GM12878 (cell line): ENCODE results near the gene NIN. TPM values are rescaled to one million over a fixed set of nuclear protein-coding genes. Genes with fewer than 3 reads are reported as not detected.

ENCODE experiments used
- ATAC-seq: fragments of 200-7000 bp; cut with Tn5 transposase; 3 replicates; pipeline ENCODE4 v1.9.1; 2020; ENCODE audit warnings: mild to moderate bottlenecking, moderate library complexity
- BruUV-seq: library from RNA; stranded (reverse); fragments of 400-500 nt; replicated peaks from 2 replicates; lab custom pipeline; 2021; lab: Mats Ljungman, UMichigan
- CTCF ChIA-PET: fragments of 300-600 bp; sonication (Branson Sonifier 250); formaldehyde crosslinking; extraction: SDS; loops from one replicate; lab custom pipeline; 2021; ENCODE audit warnings: inconsistent platforms; lab: Yijun Ruan, JAX
- POLR2A ChIA-PET: fragments of 350-600 bp; formaldehyde crosslinking; extraction: SDS; loops from one replicate; lab custom pipeline; 2021; ENCODE audit warnings: inconsistent platforms; lab: Charles Lee
- RAD21 ChIA-PET: fragments of 300-600 bp; sonication (Branson Sonifier 250); formaldehyde crosslinking; loops from one replicate; lab custom pipeline; 2023; ENCODE audit warnings: antibody characterized with exemption; ENCODE audit not compliant: unreplicated experiment; lab: Charles Lee
- SMC1A ChIA-PET: fragments of 300-600 bp; sonication (Branson Sonifier 250); formaldehyde crosslinking; loops from one replicate; lab custom pipeline; 2023; ENCODE audit not compliant: unreplicated experiment, uncharacterized antibody; lab: Charles Lee
- DNase-seq: peaks from one replicate; pipeline ENCODE4 v3.0.0-alpha.2; 2011; ENCODE audit warnings: low read depth, low spot score
- FAIRE-seq: peaks from 3 replicates; lab custom pipeline; 2011; peaks lifted over from hg19 to GRCh38; lab: Jason Lieb, UNC
- H2AFZ ChIP-seq: 2 replicates; pipeline ENCODE4 v1.6.0; 2011; ENCODE audit warnings: low read depth, low read length, control low read depth; ENCODE audit not compliant: control insufficient read depth
- H3K27ac ChIP-seq: 2 replicates; pipeline ENCODE4 v1.5.1; 2011; ENCODE audit warnings: control low read depth; ENCODE audit not compliant: control insufficient read depth, insufficient read depth
- H3K27me3 ChIP-seq, 2 experiments: replicated peaks in 1 of 2; 2 replicates each; pipeline versions ENCODE4 v1.6.0 to v1.6.1; 2011; ENCODE audit warnings: low read length in 1 of 2; ENCODE audit not compliant: control insufficient read depth in 2 of 2, insufficient read depth in 2 of 2
- H3K36me3 ChIP-seq, 2 experiments: 2 replicates each; pipeline ENCODE4 v1.5.1; 2011; ENCODE audit warnings: low read length in 1 of 2; ENCODE audit not compliant: control insufficient read depth in 2 of 2, insufficient read depth in 2 of 2
- H3K4me1 ChIP-seq: 2 replicates; pipeline ENCODE4 v1.6.1; 2011; ENCODE audit warnings: mild to moderate bottlenecking, low read length, moderate library complexity, mixed read lengths; ENCODE audit not compliant: control insufficient read depth, insufficient read depth
- H3K4me2 ChIP-seq: 2 replicates; pipeline ENCODE4 v1.6.0; 2011; ENCODE audit warnings: control low read depth; ENCODE audit not compliant: control insufficient read depth, insufficient read depth
- H3K4me3 ChIP-seq: fragments of 200-600 bp; sonication (generic); 2 replicates; pipeline ENCODE4 v1.5.1; 2016
- H3K79me2 ChIP-seq: 2 replicates; pipeline ENCODE4 v1.6.0; 2011; ENCODE audit warnings: low read length; ENCODE audit not compliant: control insufficient read depth, insufficient read depth
- H3K9ac ChIP-seq: 2 replicates; pipeline ENCODE4 v1.8.0; 2011; ENCODE audit warnings: low read length, control low read depth, mixed read lengths; ENCODE audit not compliant: control insufficient read depth, insufficient read depth
- H3K9me3 ChIP-seq: replicated peaks from 3 replicates; pipeline ENCODE4 v1.5.1; 2011; ENCODE audit warnings: mild to moderate bottlenecking, low read length; ENCODE audit not compliant: control insufficient read depth, insufficient read depth
- H4K20me1 ChIP-seq: 2 replicates; pipeline ENCODE4 v1.6.0; 2011; ENCODE audit not compliant: control insufficient read depth, insufficient read depth
- CHD1 ChIP-seq: IDR thresholded peaks from 2 replicates; pipeline ENCODE4 v1.6.1; 2012; ENCODE audit warnings: low read depth, low read length, improper control_type of control experiment
- CHD4 ChIP-seq: fragments of 200-600 bp; sonication (generic); IDR thresholded peaks from 2 replicates; pipeline ENCODE4 v1.6.1; 2016; ENCODE audit warnings: mild to moderate bottlenecking
- EZH2 ChIP-seq: IDR thresholded peaks from 2 replicates; pipeline ENCODE4 v1.6.1; 2012; ENCODE audit warnings: low read depth, mild to moderate bottlenecking, control low read depth, inconsistent platforms, low read length, borderline replicate concordance; ENCODE audit not compliant: control insufficient read depth
- JUNB ChIP-seq: IDR thresholded peaks from 2 replicates; pipeline ENCODE4 v1.6.1; 2016; ENCODE audit warnings: antibody characterized with exemption, mild to moderate bottlenecking
- KLF5 ChIP-seq: fragments of 450-650 bp; IDR thresholded peaks from 2 replicates; pipeline ENCODE4 v1.6.1; 2014; ENCODE audit warnings: mild to moderate bottlenecking; ENCODE audit not compliant: partially characterized antibody
- MTA3 ChIP-seq: IDR thresholded peaks from 2 replicates; pipeline ENCODE4 v1.6.1; 2012; ENCODE audit warnings: low read length, inconsistent platforms, borderline replicate concordance
- NBN ChIP-seq: fragments of 450-650 bp; IDR thresholded peaks from 2 replicates; pipeline ENCODE4 v1.6.1; 2016
- SKIL ChIP-seq: fragments of 450-650 bp; IDR thresholded peaks from 2 replicates; pipeline ENCODE4 v1.6.1; 2017; ENCODE audit warnings: mild to moderate bottlenecking, low read depth, inconsistent platforms; ENCODE audit not compliant: poor library complexity, severe bottlenecking
- TCF12 ChIP-seq: IDR thresholded peaks from 2 replicates; pipeline ENCODE4 v1.6.1; 2011; ENCODE audit warnings: low read depth, mild to moderate bottlenecking, low read length
- ZNF592 ChIP-seq: fragments of 450-650 bp; IDR thresholded peaks from 2 replicates; pipeline ENCODE4 v1.6.1; 2017; ENCODE audit warnings: mild to moderate bottlenecking, moderate library complexity
- WGBS: methylation state at CpG from one replicate; pipeline ENCODE4 v1.1.6; 2016; ENCODE audit warnings: low lambda C conversion rate; ENCODE audit not compliant: insufficient replicate concordance, insufficient coverage; ENCODE audit errors: missing lambda C conversion rate; 5-methylcytosine and 5-hydroxymethylcytosine counted together
- in situ Hi-C: fragments of 300-500 bp; cut with MboI; formaldehyde crosslinking; loops from 9 replicates; pipeline ENCODE4 v1.14.3; 2018; ENCODE audit warnings: mixed read lengths
- intact Hi-C: fragments of 100-400 bp; cut with micrococcal nuclease; formaldehyde crosslinking; loops from one replicate; pipeline ENCODE4 v1.14.2; 2022; ENCODE audit not compliant: unreplicated experiment
- polyA plus RNA-seq, 11 experiments: library from polyadenylated mRNA; depleted of rRNA in 4 of 11; unstranded in 6 of 11; stranded (reverse) in 5 of 11; fragments of >200 nt; fragmentation: Nextera tagmentation in 4 of 11; fragmentation: Illumina TruSeq in 1 of 11; extraction: Ambion mirVana in 4 of 11; extraction: Trizol in 1 of 11; gene quantifications; 1 replicate in 1 of 11; 2 replicates in 10 of 11; pipeline versions ENCODE4 v1.2.1 to v1.2.3, GENCODE V29; 2011 to 2016; ENCODE audit warnings: inconsistent platforms in 2 of 11, missing spikeins in 2 of 11, low read depth in 1 of 11
- total RNA-seq, 4 experiments: library from RNA; depleted of rRNA in 3 of 4; stranded (reverse); fragments of >200 nt in 3 of 4; fragmentation: Illumina TruSeq in 1 of 4; extraction: Trizol in 1 of 4; gene quantifications; 2 replicates each; pipeline versions ENCODE4 v1.2.1 to v1.2.3, GENCODE V29; 2013 to 2021
- TF ChIP-seq, protein P1 (sequence below): IDR thresholded peaks from 2 replicates; pipeline ENCODE4 v1.6.1; 2012; ENCODE audit warnings: low read length, inconsistent platforms
- TF ChIP-seq, protein P2 (sequence below): fragments of 450-650 bp; IDR thresholded peaks from 2 replicates; pipeline ENCODE4 v1.6.1; 2016; ENCODE audit warnings: mild to moderate bottlenecking, moderate library complexity, borderline replicate concordance

NIN gene
- total and polyA plus RNA-seq, 10 of the 15 experiments (the other 5 are each of a cell fraction or from before 2014, with no cell fraction given) = 16.2 to 135 (median 70.3) TPM

DNA sequence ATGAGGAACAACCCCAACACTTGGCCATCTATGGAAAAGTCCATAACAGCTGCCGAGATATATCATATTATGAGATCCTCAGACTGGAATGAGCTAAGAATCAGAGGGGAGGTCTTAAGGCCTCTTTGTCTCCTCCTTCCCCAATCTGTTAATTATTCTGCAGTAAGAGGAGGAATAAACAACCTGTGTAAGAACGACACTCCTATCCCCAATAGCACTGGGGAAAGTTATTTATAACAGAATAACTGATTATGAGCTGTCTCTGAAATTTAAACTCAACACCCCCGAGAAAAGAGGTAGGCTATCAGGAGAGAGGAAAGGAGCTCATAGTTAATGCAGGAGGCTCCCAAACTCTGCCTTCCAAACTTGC lies 68.0 kb downstream of the NIN start:
- Histone ChIP-seq H3K79me2 (no peaks in the 10 kb centered on the region; the same call in 1 of the 2 replicates), H2AFZ (no peak overlapping the region), H3K4me1 (peaks cover 15% of the 10 kb centered on the region; the same call in 1 of the 2 replicates), H3K4me2 (peak overlapping the region; percentile 27; the same call in 1 of the 2 replicates), H3K27ac (peak overlapping the region; percentile 65), H3K36me3 (peaks cover 19 to 68% of the 10 kb centered on the region in 2 experiments), H3K9ac (no peak overlapping the region), H3K4me3 (no peak overlapping the region), H3K9me3 (no peaks in the 10 kb centered on the region), H4K20me1 (no peaks in the 10 kb centered on the region), H3K27me3 (no peaks in the 10 kb centered on the region)
- intact Hi-C loops = loop anchor here (10.0 kb wide), 1 partner anchor 418 kb away; no protein-coding TSS in a partner anchor
- DNase-seq (no peak), FAIRE-seq (peak; percentile 18), ATAC-seq (no peak; the same call in 2 of the 3 replicates)
- ChIA-PET CTCF (interaction anchor here (0.6 to 7.1 kb wide), 20 partner anchors 8 to 1260 kb away, joined by 3 to 140 read pairs (median 4); no protein-coding TSS in a partner anchor), POLR2A (interaction anchor here (0.6 to 2.2 kb wide), 7 partner anchors 13 to 97 kb away, joined by 3 to 10 read pairs (median 3); no protein-coding TSS in a partner anchor), SMC1A (interaction anchor here (0.7 to 6.4 kb wide), 23 partner anchors 9 to 168 kb away, joined by 3 to 87 read pairs (median 6); no protein-coding TSS in a partner anchor), RAD21 (interaction anchor here (1.0 to 3.7 kb wide), 17 partner anchors 11 to 420 kb away, joined by 3 to 27 read pairs (median 5); no protein-coding TSS in a partner anchor)
- 39% methylated on average over 3 of the region's 3 CpGs for WGBS
- BruUV-seq = no TSS peak
- in situ Hi-C loops = no loop called here
- no peak for TF ChIP-seq TCF12
- no peak for TF ChIP-seq SKIL
- TF ChIP-seq ZNF592 = no peak
- TF ChIP-seq KLF5 = no peak
- no peak for TF ChIP-seq EZH2
- no peak for TF ChIP-seq NBN
- TF ChIP-seq CHD1 = no peak
- TF ChIP-seq CHD4 = no peak
- TF ChIP-seq, protein P1, sequence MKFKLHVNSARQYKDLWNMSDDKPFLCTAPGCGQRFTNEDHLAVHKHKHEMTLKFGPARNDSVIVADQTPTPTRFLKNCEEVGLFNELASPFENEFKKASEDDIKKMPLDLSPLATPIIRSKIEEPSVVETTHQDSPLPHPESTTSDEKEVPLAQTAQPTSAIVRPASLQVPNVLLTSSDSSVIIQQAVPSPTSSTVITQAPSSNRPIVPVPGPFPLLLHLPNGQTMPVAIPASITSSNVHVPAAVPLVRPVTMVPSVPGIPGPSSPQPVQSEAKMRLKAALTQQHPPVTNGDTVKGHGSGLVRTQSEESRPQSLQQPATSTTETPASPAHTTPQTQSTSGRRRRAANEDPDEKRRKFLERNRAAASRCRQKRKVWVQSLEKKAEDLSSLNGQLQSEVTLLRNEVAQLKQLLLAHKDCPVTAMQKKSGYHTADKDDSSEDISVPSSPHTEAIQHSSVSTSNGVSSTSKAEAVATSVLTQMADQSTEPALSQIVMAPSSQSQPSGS = no peak
- no peak for TF ChIP-seq JUNB
- TF ChIP-seq, protein P2, sequence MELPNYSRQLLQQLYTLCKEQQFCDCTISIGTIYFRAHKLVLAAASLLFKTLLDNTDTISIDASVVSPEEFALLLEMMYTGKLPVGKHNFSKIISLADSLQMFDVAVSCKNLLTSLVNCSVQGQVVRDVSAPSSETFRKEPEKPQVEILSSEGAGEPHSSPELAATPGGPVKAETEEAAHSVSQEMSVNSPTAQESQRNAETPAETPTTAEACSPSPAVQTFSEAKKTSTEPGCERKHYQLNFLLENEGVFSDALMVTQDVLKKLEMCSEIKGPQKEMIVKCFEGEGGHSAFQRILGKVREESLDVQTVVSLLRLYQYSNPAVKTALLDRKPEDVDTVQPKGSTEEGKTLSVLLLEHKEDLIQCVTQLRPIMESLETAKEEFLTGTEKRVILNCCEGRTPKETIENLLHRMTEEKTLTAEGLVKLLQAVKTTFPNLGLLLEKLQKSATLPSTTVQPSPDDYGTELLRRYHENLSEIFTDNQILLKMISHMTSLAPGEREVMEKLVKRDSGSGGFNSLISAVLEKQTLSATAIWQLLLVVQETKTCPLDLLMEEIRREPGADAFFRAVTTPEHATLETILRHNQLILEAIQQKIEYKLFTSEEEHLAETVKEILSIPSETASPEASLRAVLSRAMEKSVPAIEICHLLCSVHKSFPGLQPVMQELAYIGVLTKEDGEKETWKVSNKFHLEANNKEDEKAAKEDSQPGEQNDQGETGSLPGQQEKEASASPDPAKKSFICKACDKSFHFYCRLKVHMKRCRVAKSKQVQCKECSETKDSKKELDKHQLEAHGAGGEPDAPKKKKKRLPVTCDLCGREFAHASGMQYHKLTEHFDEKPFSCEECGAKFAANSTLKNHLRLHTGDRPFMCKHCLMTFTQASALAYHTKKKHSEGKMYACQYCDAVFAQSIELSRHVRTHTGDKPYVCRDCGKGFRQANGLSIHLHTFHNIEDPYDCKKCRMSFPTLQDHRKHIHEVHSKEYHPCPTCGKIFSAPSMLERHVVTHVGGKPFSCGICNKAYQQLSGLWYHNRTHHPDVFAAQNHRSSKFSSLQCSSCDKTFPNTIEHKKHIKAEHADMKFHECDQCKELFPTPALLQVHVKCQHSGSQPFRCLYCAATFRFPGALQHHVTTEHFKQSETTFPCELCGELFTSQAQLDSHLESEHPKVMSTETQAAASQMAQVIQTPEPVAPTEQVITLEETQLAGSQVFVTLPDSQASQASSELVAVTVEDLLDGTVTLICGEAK = no peak
- no peak for TF ChIP-seq MTA3
